ENCODE data around the gene RNASEH2C.
A peak's percentile ranks its signal among the peaks of the same experiment; 100 is the strongest.

RNASEH2C gene

GRCh38 chr11:65712633-65713076 lies 7.9 kb downstream of the RNASEH2C start:
- peak overlapping the region; percentile 27 for H2BK12ac ChIP-seq (ENCODE audit: low read length)
- no peak overlapping the region for H2AFZ ChIP-seq (ENCODE audit: insufficient read depth, low read length, poor library complexity)
- H4K91ac ChIP-seq (ENCODE audit: low read depth, low read length), result peak overlapping the region; percentile 20
- no CpG with 5 or more reads among the region's 11 CpGs for WGBS (ENCODE audit: extremely low coverage, insufficient coverage, insufficient read length)
- peak overlapping the region; percentile 11 for H2AK5ac ChIP-seq (ENCODE audit: low read length)
- H3K9me3 ChIP-seq (ENCODE audit: insufficient read depth, low read depth, low read length), result peaks cover 1% of the 10 kb centered on the region
- H3K4me2 ChIP-seq (ENCODE audit: low read length), result peak overlapping the region; percentile 84
- peaks cover 13% of the 10 kb centered on the region for H3K79me1 ChIP-seq (ENCODE audit: low read length)
- peak overlapping the region; percentile 45 for H3K27ac ChIP-seq (ENCODE audit: low read depth, low read length)
- peaks cover 4% of the 10 kb centered on the region for H3K79me2 ChIP-seq (ENCODE audit: control insufficient read depth, insufficient read depth, low read length, poor library complexity)
- H3K14ac ChIP-seq (ENCODE audit: low read length), result peak overlapping the region; percentile 3
- peaks cover 9 to 10% of the 10 kb centered on the region in 2 experiments for H3K4me1 ChIP-seq (ENCODE audit: control insufficient read depth in 1 of 2, insufficient read depth in 2 of 2, low read length in 2 of 2)
- H4K12ac ChIP-seq (ENCODE audit: low read depth, low read length), result peak overlapping the region; percentile 13
- DNase-seq, result no peak
- H2BK5ac ChIP-seq (ENCODE audit: low read depth, low read length, poor library complexity), result no peak overlapping the region
- H3K27me3 ChIP-seq (ENCODE audit: insufficient read depth, low read length), result no peaks in the 10 kb centered on the region
- peaks cover 38 to 40% of the 10 kb centered on the region in 2 experiments for H3K36me3 ChIP-seq (ENCODE audit: control insufficient read depth in 1 of 2, insufficient read depth in 2 of 2, low read length in 2 of 2)
- no peak overlapping the region for H3K4ac ChIP-seq (ENCODE audit: low read depth, low read length)
- peak overlapping the region; percentile 66 for H3K4me3 ChIP-seq (ENCODE audit: low read depth, low read length)
- H3K23ac ChIP-seq (ENCODE audit: low read length), result no peak overlapping the region
- peak overlapping the region; percentile 54 for H3K9ac ChIP-seq (ENCODE audit: low read length)
- H4K8ac ChIP-seq (ENCODE audit: low read depth, low read length), result peak overlapping the region; percentile 64
- no peak overlapping the region for H2BK120ac ChIP-seq (ENCODE audit: insufficient read depth, low read length, poor library complexity)
- H3K18ac ChIP-seq (ENCODE audit: low read length), result peak overlapping the region; percentile 62

DNA sequence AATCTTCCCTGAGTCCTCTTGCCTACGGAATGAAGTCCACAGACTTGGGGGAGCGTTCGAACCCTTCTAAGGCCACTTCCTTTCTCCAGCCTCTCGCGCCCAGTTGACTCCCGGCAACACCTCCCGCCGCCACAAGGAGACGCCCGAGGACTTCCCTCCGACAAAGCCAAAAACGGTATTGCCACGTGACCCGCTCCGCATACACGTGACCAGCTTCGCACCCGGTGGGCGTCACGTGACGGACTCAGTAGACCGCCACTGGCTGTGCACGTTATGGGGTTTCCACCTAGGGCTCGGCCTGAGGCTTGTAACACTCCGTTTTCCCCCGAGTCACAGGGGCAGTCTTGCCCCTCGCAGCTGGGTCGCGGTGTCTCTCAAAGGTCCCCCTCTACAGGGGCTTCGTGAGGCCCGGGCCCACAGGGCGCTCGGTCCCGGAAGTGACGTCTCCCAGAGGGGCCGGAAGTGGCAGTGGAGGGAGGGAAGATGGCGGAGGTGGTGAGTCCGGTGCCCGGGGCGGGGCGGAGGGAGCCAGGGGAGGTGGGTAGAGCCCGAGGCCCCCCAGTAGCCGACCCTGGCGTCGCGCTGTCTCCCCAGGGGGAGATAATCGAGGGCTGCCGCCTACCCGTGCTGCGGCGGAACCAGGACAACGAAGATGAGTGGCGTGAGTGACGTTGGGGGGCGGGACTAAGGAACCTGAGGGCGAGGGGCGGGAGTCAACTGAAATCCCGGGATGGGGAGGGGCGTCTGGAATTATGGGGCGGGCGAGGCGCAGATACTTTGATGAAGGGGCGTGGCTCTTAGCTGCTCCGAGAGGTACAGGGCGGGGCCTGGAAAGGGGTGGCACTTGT lies 8.6 kb downstream of the RNASEH2C start, which contains the start of gene KAT5:
KAT5 (plus strand) TSS at position 468 of the 848 bp plus-strand sequence; CDS start at position 484, 16 bp downstream.
- Histone ChIP-seq H3K79me2 (ENCODE audit: control insufficient read depth, insufficient read depth, low read length, poor library complexity) (peaks cover 4% of the 10 kb centered on the region), H4K8ac (ENCODE audit: low read depth, low read length) (peak within 1 kb of the TSS; percentile 96), H3K23ac (ENCODE audit: low read length) (no peak within 1 kb of the TSS), H3K36me3 (ENCODE audit: control insufficient read depth in 1 of 2, insufficient read depth in 2 of 2, low read length in 2 of 2) (peaks cover 33 to 34% of the 10 kb centered on the region in 2 experiments), H3K4me2 (ENCODE audit: low read length) (peak within 1 kb of the TSS; percentile 84), H2AFZ (ENCODE audit: insufficient read depth, low read length, poor library complexity) (peak within 1 kb of the TSS; percentile 94), H3K9me3 (ENCODE audit: insufficient read depth, low read depth, low read length) (peaks cover 1% of the 10 kb centered on the region), H4K12ac (ENCODE audit: low read depth, low read length) (peak within 1 kb of the TSS; percentile 90), H3K4me3 (ENCODE audit: low read depth, low read length) (peak within 1 kb of the TSS; percentile 88), H3K4ac (ENCODE audit: low read depth, low read length) (peak within 1 kb of the TSS; percentile 63), H3K9ac (ENCODE audit: low read length) (peak within 1 kb of the TSS; percentile 91), H4K91ac (ENCODE audit: low read depth, low read length) (peak within 1 kb of the TSS; percentile 96), H3K18ac (ENCODE audit: low read length) (peak within 1 kb of the TSS; percentile 83), H3K27ac (ENCODE audit: low read depth, low read length) (peak within 1 kb of the TSS; percentile 95), H3K14ac (ENCODE audit: low read length) (peak within 1 kb of the TSS; percentile 89), H2BK5ac (ENCODE audit: low read depth, low read length, poor library complexity) (peak within 1 kb of the TSS; percentile 90), H2BK120ac (ENCODE audit: insufficient read depth, low read length, poor library complexity) (peak within 1 kb of the TSS; percentile 93), H3K4me1 (ENCODE audit: control insufficient read depth in 1 of 2, insufficient read depth in 2 of 2, low read length in 2 of 2) (peaks cover 9 to 10% of the 10 kb centered on the region in 2 experiments), H2BK12ac (ENCODE audit: low read length) (peak within 1 kb of the TSS; percentile 61), H3K79me1 (ENCODE audit: low read length) (peaks cover 13% of the 10 kb centered on the region), H3K27me3 (ENCODE audit: insufficient read depth, low read length) (no peaks in the 10 kb centered on the region), H2AK5ac (ENCODE audit: low read length) (peak within 1 kb of the TSS; percentile 11)
- peak; percentile 98 to 99 for DNase-seq
- no CpG with 5 or more reads among the region's 65 CpGs for WGBS (ENCODE audit: extremely low coverage, insufficient coverage, insufficient read length)

DNA sequence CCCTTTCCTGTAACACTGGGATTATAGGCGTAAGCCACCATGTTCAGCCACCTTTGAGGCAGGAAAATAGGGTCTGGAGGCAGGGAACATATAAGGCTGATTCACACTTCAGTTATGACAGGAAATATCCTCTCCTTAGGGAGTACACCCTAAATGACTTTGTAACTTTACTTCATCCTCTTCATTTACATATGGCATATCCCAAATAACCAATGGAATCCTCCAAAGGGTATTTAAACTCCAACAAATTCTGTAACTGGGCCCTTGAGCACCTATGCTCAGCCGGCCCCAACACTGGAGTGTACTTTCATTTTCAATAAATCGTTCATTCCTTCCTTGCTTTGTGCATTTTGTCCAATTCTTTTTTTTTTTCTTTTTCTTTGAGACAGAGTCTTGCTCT lies 10.2 kb downstream of the RNASEH2C start:
- WGBS (ENCODE audit: extremely low coverage, insufficient coverage, insufficient read length), result no CpG with 5 or more reads among the region's 3 CpGs
- peak; percentile 39 to 53 for DNase-seq

DNA sequence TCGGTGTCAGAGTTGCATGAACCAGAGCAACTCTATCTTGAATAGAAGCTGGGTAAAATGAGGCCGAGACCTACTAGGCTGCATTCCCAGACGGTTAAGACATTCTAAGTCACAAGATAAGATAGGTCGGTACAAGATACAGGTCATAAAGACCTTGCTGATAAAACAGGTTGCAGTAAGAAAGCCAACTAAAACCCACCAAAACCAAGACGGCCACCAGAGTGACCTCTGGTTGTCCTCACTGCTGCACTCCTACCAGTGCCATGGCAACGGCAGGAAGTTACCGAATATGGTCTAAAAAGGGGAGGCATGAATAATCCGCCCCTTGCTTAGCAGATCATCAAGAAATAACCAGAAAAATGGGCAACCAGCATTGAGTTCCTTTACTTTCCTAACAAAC lies 10.9 kb downstream of the RNASEH2C start:
- H3K4me2 ChIP-seq (ENCODE audit: low read length), result no peak overlapping the region
- WGBS (ENCODE audit: extremely low coverage, insufficient coverage, insufficient read length), result no CpG with 5 or more reads among the region's 8 CpGs
- no peak overlapping the region for H2BK12ac ChIP-seq (ENCODE audit: low read length)
- H3K36me3 ChIP-seq (ENCODE audit: control insufficient read depth in 1 of 2, insufficient read depth in 2 of 2, low read length in 2 of 2), result peaks cover 17% of the 10 kb centered on the region in 2 experiments
- H3K23ac ChIP-seq (ENCODE audit: low read length), result no peak overlapping the region
- no peak overlapping the region for H4K91ac ChIP-seq (ENCODE audit: low read depth, low read length)
- no peak overlapping the region for H4K12ac ChIP-seq (ENCODE audit: low read depth, low read length)
- no peak overlapping the region for H3K18ac ChIP-seq (ENCODE audit: low read length)
- H3K4me1 ChIP-seq (ENCODE audit: control insufficient read depth in 1 of 2, insufficient read depth in 2 of 2, low read length in 2 of 2), result peaks cover 9 to 10% of the 10 kb centered on the region in 2 experiments
- peaks cover 4% of the 10 kb centered on the region for H3K79me2 ChIP-seq (ENCODE audit: control insufficient read depth, insufficient read depth, low read length, poor library complexity)
- H2BK120ac ChIP-seq (ENCODE audit: insufficient read depth, low read length, poor library complexity), result no peak overlapping the region
- H4K8ac ChIP-seq (ENCODE audit: low read depth, low read length), result peak overlapping the region; percentile 23
- H3K9ac ChIP-seq (ENCODE audit: low read length), result no peak overlapping the region
- peak overlapping the region; percentile 54 for H3K27ac ChIP-seq (ENCODE audit: low read depth, low read length)
- H3K14ac ChIP-seq (ENCODE audit: low read length), result no peak overlapping the region
- H2AFZ ChIP-seq (ENCODE audit: insufficient read depth, low read length, poor library complexity), result no peak overlapping the region
- no peaks in the 10 kb centered on the region for H3K9me3 ChIP-seq (ENCODE audit: insufficient read depth, low read depth, low read length)
- H2AK5ac ChIP-seq (ENCODE audit: low read length), result no peak overlapping the region
- H3K4me3 ChIP-seq (ENCODE audit: low read depth, low read length), result no peak overlapping the region
- no peaks in the 10 kb centered on the region for H3K27me3 ChIP-seq (ENCODE audit: insufficient read depth, low read length)
- H2BK5ac ChIP-seq (ENCODE audit: low read depth, low read length, poor library complexity), result no peak overlapping the region
- DNase-seq, result peak; percentile 93 to 97
- H3K79me1 ChIP-seq (ENCODE audit: low read length), result peaks cover 13% of the 10 kb centered on the region
- no peak overlapping the region for H3K4ac ChIP-seq (ENCODE audit: low read depth, low read length)

More for the DNA sequence above, 10.2 kb downstream of the RNASEH2C start:
- Histone ChIP-seq H3K27ac (ENCODE audit: low read depth, low read length) (no peak overlapping the region), H2BK5ac (ENCODE audit: low read depth, low read length, poor library complexity) (peak overlapping the region; percentile 76), H3K9ac (ENCODE audit: low read length) (no peak overlapping the region), H4K12ac (ENCODE audit: low read depth, low read length) (no peak overlapping the region), H2AFZ (ENCODE audit: insufficient read depth, low read length, poor library complexity) (no peak overlapping the region), H2BK12ac (ENCODE audit: low read length) (no peak overlapping the region), H3K79me2 (ENCODE audit: control insufficient read depth, insufficient read depth, low read length, poor library complexity) (peaks cover 4% of the 10 kb centered on the region), H3K36me3 (ENCODE audit: control insufficient read depth in 1 of 2, insufficient read depth in 2 of 2, low read length in 2 of 2) (peaks cover 24% of the 10 kb centered on the region in 2 experiments), H4K8ac (ENCODE audit: low read depth, low read length) (no peak overlapping the region), H3K4me3 (ENCODE audit: low read depth, low read length) (no peak overlapping the region), H3K4me2 (ENCODE audit: low read length) (no peak overlapping the region), H3K9me3 (ENCODE audit: insufficient read depth, low read depth, low read length) (no peaks in the 10 kb centered on the region), H2AK5ac (ENCODE audit: low read length) (no peak overlapping the region), H3K23ac (ENCODE audit: low read length) (no peak overlapping the region), H3K14ac (ENCODE audit: low read length) (no peak overlapping the region), H3K18ac (ENCODE audit: low read length) (no peak overlapping the region), H3K4me1 (ENCODE audit: control insufficient read depth in 1 of 2, insufficient read depth in 2 of 2, low read length in 2 of 2) (peaks cover 9 to 10% of the 10 kb centered on the region in 2 experiments), H3K4ac (ENCODE audit: low read depth, low read length) (no peak overlapping the region), H3K27me3 (ENCODE audit: insufficient read depth, low read length) (no peaks in the 10 kb centered on the region), H4K91ac (ENCODE audit: low read depth, low read length) (peak overlapping the region; percentile 45), H3K79me1 (ENCODE audit: low read length) (peaks cover 13% of the 10 kb centered on the region), H2BK120ac (ENCODE audit: insufficient read depth, low read length, poor library complexity) (no peak overlapping the region)

Data from trophoblast cell (in vitro differentiated cells and primary cell).